ENCODE data around the gene LYRM1. TPM values are rescaled to one million over a fixed set of nuclear protein-coding genes. Genes with fewer than 3 reads are reported as not detected.

Gene LYRM1
- total and polyA plus RNA-seq, 2 experiments from 2014 or later, result 18.7 to 24.8 TPM

DNA sequence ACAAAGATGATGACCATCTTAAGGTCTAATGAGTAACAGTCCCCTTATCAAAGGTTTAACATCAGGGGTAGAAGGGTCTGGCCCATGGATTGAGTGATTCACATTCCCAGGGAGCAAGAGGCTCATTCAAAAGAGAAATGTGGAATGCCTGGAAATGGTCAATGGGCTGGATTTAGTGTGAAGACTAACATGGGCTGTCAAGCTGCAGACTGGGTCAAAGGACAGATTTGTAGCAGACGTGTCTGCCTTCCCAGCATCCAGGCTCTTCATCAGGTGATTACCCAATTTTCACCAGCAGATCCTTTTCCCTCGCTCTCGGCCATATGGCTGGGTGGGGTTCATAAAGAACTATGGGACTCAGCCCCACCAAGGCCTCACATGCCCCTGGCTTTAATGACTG, 27.2 kb upstream of the LYRM1 start:
- 0 out of 2 replicates have a peak overlapping the region, but pooled peaks have one; percentile 23 for H3K27ac Mint-ChIP-seq
- no peaks in the 10 kb centered on the region for H3K36me3 Mint-ChIP-seq (ENCODE audit: low read depth)
- DNase-seq (ENCODE audit: low spot score), result no peak
- no peak overlapping the region for H3K4me2 ChIP-seq
- no peak overlapping the region for H3K4me3 ChIP-seq
- no peaks in the 10 kb centered on the region for H3K27me3 ChIP-seq (ENCODE audit: insufficient read depth)
- H3K4me3 Mint-ChIP-seq, result no peak overlapping the region
- TF ChIP-seq EZH2phosphoT487 (IDR thresholded peaks at IDR 0.05; ENCODE audit: unreplicated experiment) (no peak), ZNF331 (CRISPR knock-in tag; IDR thresholded peaks at IDR 0.05; ENCODE audit: low read depth) (no peak), NANOG (IDR thresholded peaks at IDR 0.05; ENCODE audit: borderline replicate concordance) (no peak), CREB1 (CRISPR knock-in tag; IDR thresholded peaks at IDR 0.05; ENCODE audit: low read depth) (no peak), STAT1 (IDR thresholded peaks at IDR 0.05; ENCODE audit: unreplicated experiment) (no peak), JUNB (IDR thresholded peaks at IDR 0.05; ENCODE audit: unreplicated experiment) (no peak), EZH2 (IDR thresholded peaks at IDR 0.05; ENCODE audit: low read depth, unreplicated experiment) (no peak)
- TF ChIP-seq, protein P1, sequence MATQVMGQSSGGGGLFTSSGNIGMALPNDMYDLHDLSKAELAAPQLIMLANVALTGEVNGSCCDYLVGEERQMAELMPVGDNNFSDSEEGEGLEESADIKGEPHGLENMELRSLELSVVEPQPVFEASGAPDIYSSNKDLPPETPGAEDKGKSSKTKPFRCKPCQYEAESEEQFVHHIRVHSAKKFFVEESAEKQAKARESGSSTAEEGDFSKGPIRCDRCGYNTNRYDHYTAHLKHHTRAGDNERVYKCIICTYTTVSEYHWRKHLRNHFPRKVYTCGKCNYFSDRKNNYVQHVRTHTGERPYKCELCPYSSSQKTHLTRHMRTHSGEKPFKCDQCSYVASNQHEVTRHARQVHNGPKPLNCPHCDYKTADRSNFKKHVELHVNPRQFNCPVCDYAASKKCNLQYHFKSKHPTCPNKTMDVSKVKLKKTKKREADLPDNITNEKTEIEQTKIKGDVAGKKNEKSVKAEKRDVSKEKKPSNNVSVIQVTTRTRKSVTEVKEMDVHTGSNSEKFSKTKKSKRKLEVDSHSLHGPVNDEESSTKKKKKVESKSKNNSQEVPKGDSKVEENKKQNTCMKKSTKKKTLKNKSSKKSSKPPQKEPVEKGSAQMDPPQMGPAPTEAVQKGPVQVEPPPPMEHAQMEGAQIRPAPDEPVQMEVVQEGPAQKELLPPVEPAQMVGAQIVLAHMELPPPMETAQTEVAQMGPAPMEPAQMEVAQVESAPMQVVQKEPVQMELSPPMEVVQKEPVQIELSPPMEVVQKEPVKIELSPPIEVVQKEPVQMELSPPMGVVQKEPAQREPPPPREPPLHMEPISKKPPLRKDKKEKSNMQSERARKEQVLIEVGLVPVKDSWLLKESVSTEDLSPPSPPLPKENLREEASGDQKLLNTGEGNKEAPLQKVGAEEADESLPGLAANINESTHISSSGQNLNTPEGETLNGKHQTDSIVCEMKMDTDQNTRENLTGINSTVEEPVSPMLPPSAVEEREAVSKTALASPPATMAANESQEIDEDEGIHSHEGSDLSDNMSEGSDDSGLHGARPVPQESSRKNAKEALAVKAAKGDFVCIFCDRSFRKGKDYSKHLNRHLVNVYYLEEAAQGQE (IDR thresholded peaks at IDR 0.05; ENCODE audit: unreplicated experiment), result no peak
- TF ChIP-seq, protein P2, sequence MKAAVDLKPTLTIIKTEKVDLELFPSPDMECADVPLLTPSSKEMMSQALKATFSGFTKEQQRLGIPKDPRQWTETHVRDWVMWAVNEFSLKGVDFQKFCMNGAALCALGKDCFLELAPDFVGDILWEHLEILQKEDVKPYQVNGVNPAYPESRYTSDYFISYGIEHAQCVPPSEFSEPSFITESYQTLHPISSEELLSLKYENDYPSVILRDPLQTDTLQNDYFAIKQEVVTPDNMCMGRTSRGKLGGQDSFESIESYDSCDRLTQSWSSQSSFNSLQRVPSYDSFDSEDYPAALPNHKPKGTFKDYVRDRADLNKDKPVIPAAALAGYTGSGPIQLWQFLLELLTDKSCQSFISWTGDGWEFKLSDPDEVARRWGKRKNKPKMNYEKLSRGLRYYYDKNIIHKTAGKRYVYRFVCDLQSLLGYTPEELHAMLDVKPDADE (IDR thresholded peaks at IDR 0.05), result no peak
- TF ChIP-seq, protein P3, sequence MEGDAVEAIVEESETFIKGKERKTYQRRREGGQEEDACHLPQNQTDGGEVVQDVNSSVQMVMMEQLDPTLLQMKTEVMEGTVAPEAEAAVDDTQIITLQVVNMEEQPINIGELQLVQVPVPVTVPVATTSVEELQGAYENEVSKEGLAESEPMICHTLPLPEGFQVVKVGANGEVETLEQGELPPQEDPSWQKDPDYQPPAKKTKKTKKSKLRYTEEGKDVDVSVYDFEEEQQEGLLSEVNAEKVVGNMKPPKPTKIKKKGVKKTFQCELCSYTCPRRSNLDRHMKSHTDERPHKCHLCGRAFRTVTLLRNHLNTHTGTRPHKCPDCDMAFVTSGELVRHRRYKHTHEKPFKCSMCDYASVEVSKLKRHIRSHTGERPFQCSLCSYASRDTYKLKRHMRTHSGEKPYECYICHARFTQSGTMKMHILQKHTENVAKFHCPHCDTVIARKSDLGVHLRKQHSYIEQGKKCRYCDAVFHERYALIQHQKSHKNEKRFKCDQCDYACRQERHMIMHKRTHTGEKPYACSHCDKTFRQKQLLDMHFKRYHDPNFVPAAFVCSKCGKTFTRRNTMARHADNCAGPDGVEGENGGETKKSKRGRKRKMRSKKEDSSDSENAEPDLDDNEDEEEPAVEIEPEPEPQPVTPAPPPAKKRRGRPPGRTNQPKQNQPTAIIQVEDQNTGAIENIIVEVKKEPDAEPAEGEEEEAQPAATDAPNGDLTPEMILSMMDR (conservative IDR thresholded peaks at IDR 0.05; ENCODE audit: low read depth in 2 of 2), result no peak
- TF ChIP-seq, protein P4, sequence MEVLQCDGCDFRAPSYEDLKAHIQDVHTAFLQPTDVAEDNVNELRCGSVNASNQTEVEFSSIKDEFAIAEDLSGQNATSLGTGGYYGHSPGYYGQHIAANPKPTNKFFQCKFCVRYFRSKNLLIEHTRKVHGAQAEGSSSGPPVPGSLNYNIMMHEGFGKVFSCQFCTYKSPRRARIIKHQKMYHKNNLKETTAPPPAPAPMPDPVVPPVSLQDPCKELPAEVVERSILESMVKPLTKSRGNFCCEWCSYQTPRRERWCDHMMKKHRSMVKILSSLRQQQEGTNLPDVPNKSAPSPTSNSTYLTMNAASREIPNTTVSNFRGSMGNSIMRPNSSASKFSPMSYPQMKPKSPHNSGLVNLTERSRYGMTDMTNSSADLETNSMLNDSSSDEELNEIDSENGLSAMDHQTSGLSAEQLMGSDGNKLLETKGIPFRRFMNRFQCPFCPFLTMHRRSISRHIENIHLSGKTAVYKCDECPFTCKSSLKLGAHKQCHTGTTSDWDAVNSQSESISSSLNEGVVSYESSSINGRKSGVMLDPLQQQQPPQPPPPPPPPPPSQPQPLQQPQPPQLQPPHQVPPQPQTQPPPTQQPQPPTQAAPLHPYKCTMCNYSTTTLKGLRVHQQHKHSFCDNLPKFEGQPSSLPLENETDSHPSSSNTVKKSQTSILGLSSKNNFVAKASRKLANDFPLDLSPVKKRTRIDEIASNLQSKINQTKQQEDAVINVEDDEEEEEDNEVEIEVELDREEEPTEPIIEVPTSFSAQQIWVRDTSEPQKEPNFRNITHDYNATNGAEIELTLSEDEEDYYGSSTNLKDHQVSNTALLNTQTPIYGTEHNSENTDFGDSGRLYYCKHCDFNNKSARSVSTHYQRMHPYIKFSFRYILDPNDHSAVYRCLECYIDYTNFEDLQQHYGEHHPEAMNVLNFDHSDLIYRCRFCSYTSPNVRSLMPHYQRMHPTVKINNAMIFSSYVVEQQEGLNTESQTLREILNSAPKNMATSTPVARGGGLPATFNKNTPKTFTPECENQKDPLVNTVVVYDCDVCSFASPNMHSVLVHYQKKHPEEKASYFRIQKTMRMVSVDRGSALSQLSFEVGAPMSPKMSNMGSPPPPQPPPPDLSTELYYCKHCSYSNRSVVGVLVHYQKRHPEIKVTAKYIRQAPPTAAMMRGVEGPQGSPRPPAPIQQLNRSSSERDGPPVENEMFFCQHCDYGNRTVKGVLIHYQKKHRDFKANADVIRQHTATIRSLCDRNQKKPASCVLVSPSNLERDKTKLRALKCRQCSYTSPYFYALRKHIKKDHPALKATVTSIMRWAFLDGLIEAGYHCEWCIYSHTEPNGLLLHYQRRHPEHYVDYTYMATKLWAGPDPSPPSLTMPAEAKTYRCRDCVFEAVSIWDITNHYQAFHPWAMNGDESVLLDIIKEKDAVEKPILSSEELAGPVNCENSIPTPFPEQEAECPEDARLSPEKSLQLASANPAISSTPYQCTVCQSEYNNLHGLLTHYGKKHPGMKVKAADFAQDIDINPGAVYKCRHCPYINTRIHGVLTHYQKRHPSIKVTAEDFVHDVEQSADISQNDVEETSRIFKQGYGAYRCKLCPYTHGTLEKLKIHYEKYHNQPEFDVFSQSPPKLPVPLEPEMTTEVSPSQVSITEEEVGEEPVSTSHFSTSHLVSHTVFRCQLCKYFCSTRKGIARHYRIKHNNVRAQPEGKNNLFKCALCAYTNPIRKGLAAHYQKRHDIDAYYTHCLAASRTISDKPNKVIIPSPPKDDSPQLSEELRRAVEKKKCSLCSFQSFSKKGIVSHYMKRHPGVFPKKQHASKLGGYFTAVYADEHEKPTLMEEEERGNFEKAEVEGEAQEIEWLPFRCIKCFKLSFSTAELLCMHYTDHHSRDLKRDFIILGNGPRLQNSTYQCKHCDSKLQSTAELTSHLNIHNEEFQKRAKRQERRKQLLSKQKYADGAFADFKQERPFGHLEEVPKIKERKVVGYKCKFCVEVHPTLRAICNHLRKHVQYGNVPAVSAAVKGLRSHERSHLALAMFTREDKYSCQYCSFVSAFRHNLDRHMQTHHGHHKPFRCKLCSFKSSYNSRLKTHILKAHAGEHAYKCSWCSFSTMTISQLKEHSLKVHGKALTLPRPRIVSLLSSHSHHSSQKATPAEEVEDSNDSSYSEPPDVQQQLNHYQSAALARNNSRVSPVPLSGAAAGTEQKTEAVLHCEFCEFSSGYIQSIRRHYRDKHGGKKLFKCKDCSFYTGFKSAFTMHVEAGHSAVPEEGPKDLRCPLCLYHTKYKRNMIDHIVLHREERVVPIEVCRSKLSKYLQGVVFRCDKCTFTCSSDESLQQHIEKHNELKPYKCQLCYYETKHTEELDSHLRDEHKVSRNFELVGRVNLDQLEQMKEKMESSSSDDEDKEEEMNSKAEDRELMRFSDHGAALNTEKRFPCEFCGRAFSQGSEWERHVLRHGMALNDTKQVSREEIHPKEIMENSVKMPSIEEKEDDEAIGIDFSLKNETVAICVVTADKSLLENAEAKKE (CRISPR knock-in tag; IDR thresholded peaks at IDR 0.05), result no peak
- H3K4me1 Mint-ChIP-seq, result peaks cover 35% of the 10 kb centered on the region
- no peak overlapping the region for H3K27ac ChIP-seq (ENCODE audit: low read depth)
- H3K36me3 ChIP-seq (ENCODE audit: insufficient read depth), result no peaks in the 10 kb centered on the region
- H3K4me1 ChIP-seq (ENCODE audit: insufficient read depth), result peaks cover 12% of the 10 kb centered on the region; the same call in 1 of the 2 replicates
- ATAC-seq, result no peak
- H3K9me3 Mint-ChIP-seq, result no peaks in the 10 kb centered on the region
- H3F3A ChIP-seq (replicated peaks; ENCODE audit: low read depth), result no peaks in the 10 kb centered on the region
- H3K27me3 Mint-ChIP-seq (ENCODE audit: insufficient read depth, low read depth, poor library complexity), result no peaks in the 10 kb centered on the region
- H3K9me2 ChIP-seq (ENCODE audit: insufficient read depth), result no peaks in the 10 kb centered on the region
- peaks cover 94% of the 10 kb centered on the region for H3K79me2 ChIP-seq (replicated peaks; ENCODE audit: insufficient read depth)
- H4K20me1 ChIP-seq (replicated peaks; ENCODE audit: insufficient read depth), result peaks cover 18% of the 10 kb centered on the region
- H2AFZ ChIP-seq, result no peak overlapping the region
